Esophagus squamous epithelium (tissue), 5 donors: ENCODE data around the gene CARM1. TPM values are rescaled to one million over a fixed set of nuclear protein-coding genes. Genes with fewer than 3 reads are reported as not detected.
A peak's percentile ranks its signal among the peaks of the same experiment; 100 is the strongest.
"Not testable (repeated sequence)": the region's sequence is repeated elsewhere in the genome, so short reads cannot be mapped to it uniquely, and the experiment has no call there.

ENCODE experiments used
- DNase-seq: peaks from one replicate; lab custom pipeline; 2025; lab: John Stamatoyannopoulos, UW
- H3K27ac ChIP-seq, 4 donors: fragments of 200-600 bp; sonication (generic); one replicate each; pipeline ENCODE4 v1.5.1; 2016 to 2019; ENCODE audit warnings: mild to moderate bottlenecking in 1 of 4
- H3K27me3 ChIP-seq, 4 donors: fragments of 200-600 bp; sonication (generic); 1 replicate in 3 of 4; 2 replicates in 1 of 4; pipeline versions ENCODE4 v1.5.1 to v1.6.0; 2017 to 2021; ENCODE audit warnings: antibody characterized with exemption in 1 of 4
- H3K36me3 ChIP-seq, 3 donors: fragments of 200-600 bp; sonication (generic); one replicate each; pipeline ENCODE4 v1.5.1; 2016 to 2019
- H3K4me1 ChIP-seq, 3 donors: fragments of 200-600 bp; sonication (generic); one replicate each; pipeline ENCODE4 v1.5.1; 2017 to 2019
- H3K4me3 ChIP-seq, 4 donors: fragments of 200-600 bp; sonication (generic); 1 replicate in 3 of 4; 2 replicates in 1 of 4; pipeline ENCODE4 v1.5.1; 2016 to 2019; ENCODE audit warnings: mild to moderate bottlenecking in 2 of 4, moderate library complexity in 1 of 4
- H3K9me3 ChIP-seq, 3 donors: fragments of 200-600 bp; sonication (generic); one replicate each; pipeline ENCODE4 v1.5.1; 2016 to 2019
- CTCF ChIP-seq, 6 experiments: fragments of 450-650 bp in 4 of 6; fragments of 200-600 bp in 2 of 6; sonication (generic) in 2 of 6; IDR thresholded peaks; one replicate each; pipeline ENCODE4 v1.5.1; 2016 to 2019; ENCODE audit warnings: antibody characterized with exemption in 6 of 6, mild to moderate bottlenecking in 4 of 6, moderate library complexity in 4 of 6
- POLR2A ChIP-seq, 4 donors: fragments of 450-650 bp; IDR thresholded peaks; one replicate each; pipeline ENCODE4 v1.6.1; 2017; ENCODE audit warnings: antibody characterized with exemption in 4 of 4, mild to moderate bottlenecking in 4 of 4, moderate library complexity in 3 of 4
- WGBS, 2 donors: methylation state at CpG; one replicate each; pipeline ENCODE4 v1.1.5; 2018; 5-methylcytosine and 5-hydroxymethylcytosine counted together
- intact Hi-C: fragments of 100-400 bp; cut with DNase I; formaldehyde crosslinking; loops from one replicate; pipeline ENCODE4 v1.15.0; 2022
- total RNA-seq, 4 donors: library from RNA; depleted of rRNA; stranded (reverse); fragments of >200 nt; gene quantifications; one replicate each; pipeline ENCODE4 v1.1.0, GENCODE V29; 2016
- donor health status: DM: yes; HTN: yes; CAD: no.

The CARM1 gene
- total RNA-seq, 4 donors from 2014 or later = 21.4 to 35.4 (median 28.5) TPM

GRCh38 chr19:10874024-10874423, 2.7 kb downstream of the CARM1 start:
- TF ChIP-seq POLR2A (IDR thresholded peaks at IDR 0.05) (no peak), CTCF (IDR thresholded peaks at IDR 0.05) (no peak)
- H3K27me3 ChIP-seq = no peaks in the 10 kb centered on the region
- H3K4me3 ChIP-seq = no peak overlapping the region
- 79 to 86% methylated on average over 1 of the region's 1 CpG for WGBS, 2 donors
- no peaks in the 10 kb centered on the region for H3K36me3 ChIP-seq
- intact Hi-C loops = loop anchor here (5.0 kb wide), 1 partner anchor 53 kb away; the partner anchor contains the start of genes TIMM29 and YIPF2
- no peaks in the 10 kb centered on the region for H3K9me3 ChIP-seq
- H3K4me1 ChIP-seq = peaks cover 13 to 67% (median 35%) of the 10 kb centered on the region in 3 donors
- DNase-seq = no peak
- no peak overlapping the region for H3K27ac ChIP-seq

- H3K4me3 ChIP-seq = no peak overlapping the region
- TF ChIP-seq CTCF (IDR thresholded peaks at IDR 0.05) = no peak
- no peak for TF ChIP-seq POLR2A (IDR thresholded peaks at IDR 0.05)
- intact Hi-C loops = no loop called here
- H3K27ac ChIP-seq = peak overlapping the region in 3 of 4 donors; percentile 22 to 72 (median 66)
- H3K9me3 ChIP-seq = no peaks in the 10 kb centered on the region
- DNase-seq = no peak
- peaks cover 0 to 5% (median 0%) of the 10 kb centered on the region in 3 donors for H3K36me3 ChIP-seq
- H3K4me1 ChIP-seq = peaks cover 20 to 84% (median 42%) of the 10 kb centered on the region in 3 donors
- no peaks in the 10 kb centered on the region for H3K27me3 ChIP-seq
- 59 to 66% methylated on average over 5 to 8 of the region's 10 CpGs for WGBS, 2 donors
Measured at GRCh38 chr19:10876459-10877240, 5.3 kb downstream of the CARM1 start.

- intact Hi-C loops = not testable (repeated sequence)
Measured at GRCh38 chr19:10877608-10878007, 6.3 kb downstream of the CARM1 start.

GRCh38 chr19:10878253-10878652, 6.9 kb downstream of the CARM1 start:
- H3K27ac ChIP-seq = peak overlapping the region; percentile 66 to 72 (median 66)
- intact Hi-C loops = no loop called here
- no peaks in the 10 kb centered on the region for H3K9me3 ChIP-seq
- H3K36me3 ChIP-seq = peaks cover 0 to 7% (median 0%) of the 10 kb centered on the region in 3 donors
- H3K4me3 ChIP-seq = no peak overlapping the region
- 48 to 62% methylated on average over 3 of the region's 3 CpGs for WGBS, 2 donors
- no peaks in the 10 kb centered on the region for H3K27me3 ChIP-seq
- TF ChIP-seq POLR2A (IDR thresholded peaks at IDR 0.05) = no peak
- no peak for TF ChIP-seq CTCF (IDR thresholded peaks at IDR 0.05)
- DNase-seq = no peak
- peaks cover 10 to 78% (median 39%) of the 10 kb centered on the region in 3 donors for H3K4me1 ChIP-seq

More at GRCh38 chr19:10877608-10878007, 6.3 kb downstream of the CARM1 start:
- H3K27ac ChIP-seq = peak overlapping the region in 3 of 4 donors; percentile 66 to 72 (median 66)
- H3K9me3 ChIP-seq, H3K27me3 ChIP-seq, H3K36me3 ChIP-seq, H3K4me3 ChIP-seq, DNase-seq: not testable (repeated sequence)
- peaks cover 16 to 84% (median 45%) of the 10 kb centered on the region in 3 donors for H3K4me1 ChIP-seq
- 92 to 96% methylated on average over 9 of the region's 9 CpGs for WGBS, 2 donors

- WGBS, 2 donors = 82 to 84% methylated on average over 10 to 13 of the region's 14 CpGs
- Histone ChIP-seq H3K27ac (no peak overlapping the region), H3K4me1 (peaks cover 10 to 82% (median 41%) of the 10 kb centered on the region in 3 donors), H3K9me3 (no peaks in the 10 kb centered on the region), H3K4me3 (no peak overlapping the region), H3K36me3 (peaks cover 0 to 7% (median 0%) of the 10 kb centered on the region in 3 donors), H3K27me3 (no peaks in the 10 kb centered on the region)
- intact Hi-C loops = no loop called here
- TF ChIP-seq CTCF (IDR thresholded peaks at IDR 0.05) (no peak), POLR2A (IDR thresholded peaks at IDR 0.05) (no peak)
- DNase-seq = no peak
Measured at GRCh38 chr19:10881403-10882107, 10.2 kb downstream of the CARM1 start.
